DOHH2 (cell line): ENCODE measurements around the gene IST1.

Source experiments
- CTCF ChIP-seq: fragments of 200-600 bp; sonication (generic); IDR thresholded peaks from one replicate; pipeline ENCODE4 v1.5.1; 2014; ENCODE audit warnings: antibody characterized with exemption, mild to moderate bottlenecking, low read depth, low read length; ENCODE audit not compliant: poor library complexity, severe bottlenecking
- EZH2phosphoT487 ChIP-seq: fragments of 200-600 bp; sonication (generic); IDR thresholded peaks from 2 replicates; pipeline ENCODE4 v1.6.1; 2017; ENCODE audit warnings: borderline replicate concordance, mild to moderate bottlenecking, antibody characterized with exemption, low read length, moderate library complexity, mixed read lengths

DNA sequence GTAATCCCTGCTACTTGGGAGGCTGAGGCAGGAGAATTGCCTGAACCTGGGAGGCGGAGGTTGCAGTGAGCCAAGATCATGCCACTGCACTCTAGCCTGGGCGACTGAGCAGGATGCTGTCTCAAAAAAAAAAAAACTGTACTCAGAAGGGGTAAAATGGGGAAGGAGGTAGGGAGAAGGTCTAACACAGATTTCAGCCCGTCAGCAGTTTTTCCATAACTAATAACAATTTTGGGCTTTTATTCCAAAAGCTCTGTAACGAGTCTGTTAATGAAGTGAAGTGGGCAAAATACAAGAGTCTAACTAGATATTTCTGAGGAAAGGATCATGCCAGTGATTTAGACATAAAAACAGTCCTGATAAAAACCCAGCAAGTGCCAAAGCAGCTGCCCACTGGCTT lies 22.1 kb upstream of the IST1 start:
- TF ChIP-seq CTCF, result no peak
- no peak for TF ChIP-seq EZH2phosphoT487
